GM23338 (cell line): ENCODE data around the gene POMT2. TPM values are rescaled to one million over a fixed set of nuclear protein-coding genes. Genes with fewer than 3 reads are reported as not detected.

Source experiments
- ATAC-seq: fragments of 200-7000 bp; cut with Tn5 transposase; 3 replicates; pipeline ENCODE4 v1.9.1; 2020
- DNase-seq: peaks from one replicate; pipeline ENCODE4 v3.0.0-alpha.2; 2015; ENCODE audit warnings: low spot score
- H2AFZ ChIP-seq: fragments of 200-600 bp; sonication (generic); 2 replicates; pipeline ENCODE4 v1.8.0; 2016; ENCODE audit warnings: antibody characterized with exemption, mild to moderate bottlenecking, moderate library complexity
- H3F3A ChIP-seq: fragments of 200-600 bp; sonication (generic); replicated peaks from 2 replicates; pipeline ENCODE4 v1.8.0; 2017; ENCODE audit warnings: antibody characterized with exemption, mixed run types, low read depth
- H3K27ac ChIP-seq: fragments of 200-600 bp; sonication (generic); 2 replicates; pipeline ENCODE4 v1.6.1; 2016; ENCODE audit warnings: low read depth
- H3K27me3 ChIP-seq: fragments of 200-600 bp; sonication (generic); 2 replicates; pipeline ENCODE4 v1.8.0; 2016; ENCODE audit warnings: mild to moderate bottlenecking, mixed run types, moderate library complexity; ENCODE audit not compliant: insufficient read depth
- H3K36me3 ChIP-seq: fragments of 200-600 bp; sonication (generic); 2 replicates; pipeline ENCODE4 v1.8.0; 2016; ENCODE audit warnings: mild to moderate bottlenecking; ENCODE audit not compliant: insufficient read depth
- H3K4me1 ChIP-seq: fragments of 200-600 bp; sonication (generic); 2 replicates; pipeline ENCODE4 v1.8.0; 2016; ENCODE audit warnings: mild to moderate bottlenecking, moderate library complexity; ENCODE audit not compliant: insufficient read depth
- H3K4me2 ChIP-seq: fragments of 200-600 bp; sonication (generic); 2 replicates; pipeline ENCODE4 v1.7.1; 2017; ENCODE audit warnings: mixed run types
- H3K4me3 ChIP-seq: fragments of 200-600 bp; sonication (generic); 2 replicates; pipeline ENCODE4 v1.6.1; 2016; ENCODE audit warnings: mixed run types
- H3K79me2 ChIP-seq: fragments of 200-600 bp; sonication (generic); replicated peaks from 2 replicates; pipeline ENCODE4 v1.8.0; 2017; ENCODE audit warnings: mild to moderate bottlenecking; ENCODE audit not compliant: insufficient read depth
- H3K9me2 ChIP-seq: fragments of 200-600 bp; sonication (generic); 2 replicates; pipeline ENCODE4 v1.8.0; 2017; ENCODE audit not compliant: insufficient read depth
- H4K20me1 ChIP-seq: fragments of 200-600 bp; sonication (generic); replicated peaks from 2 replicates; pipeline ENCODE4 v1.8.0; 2017; ENCODE audit warnings: mild to moderate bottlenecking; ENCODE audit not compliant: insufficient read depth
- H3K27ac Mint-ChIP-seq: 2 replicates; pipeline ENCODE4 v1.8.0; 2020; ENCODE audit warnings: inconsistent platforms, mild to moderate bottlenecking, moderate library complexity, mixed read lengths
- H3K27me3 Mint-ChIP-seq: 3 replicates; pipeline ENCODE4 v1.8.0; 2022; ENCODE audit warnings: low read depth, mild to moderate bottlenecking, moderate library complexity, mixed read lengths, inconsistent platforms; ENCODE audit not compliant: insufficient read depth, poor library complexity
- H3K36me3 Mint-ChIP-seq: 3 replicates; pipeline ENCODE4 v1.8.0; 2021; ENCODE audit warnings: low read depth, mild to moderate bottlenecking, inconsistent platforms, moderate library complexity, mixed read lengths
- H3K4me1 Mint-ChIP-seq: 3 replicates; pipeline ENCODE4 v1.8.0; 2020; ENCODE audit warnings: mild to moderate bottlenecking, inconsistent platforms, mixed read lengths
- H3K4me3 Mint-ChIP-seq: 3 replicates; pipeline ENCODE4 v1.8.0; 2021; ENCODE audit warnings: moderate library complexity, mild to moderate bottlenecking, inconsistent platforms, mixed read lengths
- H3K9me3 Mint-ChIP-seq: 3 replicates; pipeline ENCODE4 v1.8.0; 2020; ENCODE audit warnings: moderate library complexity, mild to moderate bottlenecking, inconsistent platforms, mixed read lengths
- CREB1 ChIP-seq: fragments of 250-450 bp; sonication (Bioruptor Pico); IDR thresholded peaks from 2 replicates; pipeline ENCODE4 v1.5.0; 2020; ENCODE audit warnings: low read depth, mild to moderate bottlenecking, moderate library complexity
- ETS1 ChIP-seq: IDR thresholded peaks from 2 replicates; pipeline ENCODE4 v1.6.1; 2016; ENCODE audit warnings: antibody characterized with exemption
- EZH2 ChIP-seq: fragments of 200-600 bp; sonication (generic); IDR thresholded peaks from one replicate; pipeline ENCODE4 v1.8.0; 2017; ENCODE audit warnings: antibody characterized with exemption, mild to moderate bottlenecking, low read depth; ENCODE audit not compliant: unreplicated experiment
- EZH2phosphoT487 ChIP-seq: fragments of 200-600 bp; sonication (generic); IDR thresholded peaks from one replicate; pipeline ENCODE4 v1.8.1; 2018; ENCODE audit warnings: antibody characterized with exemption; ENCODE audit not compliant: unreplicated experiment
- JUNB ChIP-seq: IDR thresholded peaks from one replicate; pipeline ENCODE4 v1.6.1; 2016; ENCODE audit warnings: antibody characterized with exemption; ENCODE audit not compliant: unreplicated experiment
- NANOG ChIP-seq: IDR thresholded peaks from 2 replicates; pipeline ENCODE4 v1.6.1; 2016; ENCODE audit warnings: antibody characterized with exemption, borderline replicate concordance
- POLR2AphosphoS5 ChIP-seq: IDR thresholded peaks from 2 replicates; pipeline ENCODE4 v1.6.1; 2016; ENCODE audit warnings: antibody characterized with exemption, low read depth
- REST ChIP-seq: IDR thresholded peaks from one replicate; pipeline ENCODE4 v1.6.1; 2018; ENCODE audit warnings: antibody characterized with exemption; ENCODE audit not compliant: unreplicated experiment
- STAT1 ChIP-seq: IDR thresholded peaks from one replicate; pipeline ENCODE4 v1.6.1; 2016; ENCODE audit warnings: antibody characterized with exemption; ENCODE audit not compliant: unreplicated experiment
- ZNF114 ChIP-seq: fragments of 250-450 bp; sonication (Bioruptor Pico); IDR thresholded peaks from 2 replicates; pipeline ENCODE4 v1.5.0; 2020; ENCODE audit warnings: mild to moderate bottlenecking, moderate library complexity
- ZNF331 ChIP-seq: fragments of 250-450 bp; sonication (Bioruptor Pico); IDR thresholded peaks from 2 replicates; pipeline ENCODE4 v1.5.0; 2020; ENCODE audit warnings: low read depth, mild to moderate bottlenecking, moderate library complexity
- ZNF462 ChIP-seq: fragments of 250-450 bp; sonication (Bioruptor Pico); IDR thresholded peaks from 2 replicates; pipeline ENCODE4 v1.5.0; 2020; ENCODE audit warnings: mild to moderate bottlenecking, moderate library complexity
- polyA plus RNA-seq: library from polyadenylated mRNA; unstranded; fragments of >200 nt; fragmentation: Nextera tagmentation; extraction: Ambion mirVana; gene quantifications from 2 replicates; pipeline ENCODE4 v1.2.1, GENCODE V29; 2016
- total RNA-seq: library from RNA; depleted of rRNA; stranded (reverse); fragments of >200 nt; shearing (Covaris generic); gene quantifications from 2 replicates; pipeline ENCODE4 v1.2.3, GENCODE V29; 2014
- TF ChIP-seq, protein P1 (sequence below), 2 experiments: fragments of 200-600 bp in 1 of 2; sonication (generic) in 1 of 2; conservative IDR thresholded peaks; 2 replicates each; pipeline versions ENCODE4 v1.5.1 to v1.6.1; 2016 to 2017; ENCODE audit warnings: antibody characterized with exemption in 2 of 2, low read depth in 2 of 2, mild to moderate bottlenecking in 2 of 2, moderate library complexity in 1 of 2

The POMT2 gene
- total and polyA plus RNA-seq, 2 experiments from 2014 or later: 24.3 to 29.9 TPM

GRCh38 chr14:77256694-77257093 is 64.0 kb downstream of the POMT2 start:
- Mint-ChIP-seq H3K36me3 (no peaks in the 10 kb centered on the region), H3K4me3 (no peak overlapping the region), H3K27ac (no peak overlapping the region), H3K4me1 (peaks cover 2% of the 10 kb centered on the region; the same call in 2 of the 3 replicates), H3K9me3 (no peaks in the 10 kb centered on the region), H3K27me3 (peaks cover 15% of the 10 kb centered on the region)
- Histone ChIP-seq H4K20me1 (no peaks in the 10 kb centered on the region), H3K79me2 (no peaks in the 10 kb centered on the region), H3K4me1 (no peaks in the 10 kb centered on the region), H3K27ac (no peak overlapping the region), H2AFZ (no peak overlapping the region), H3K4me3 (no peak overlapping the region), H3K4me2 (no peak overlapping the region), H3K27me3 (no peaks in the 10 kb centered on the region), H3K36me3 (no peaks in the 10 kb centered on the region), H3F3A (no peaks in the 10 kb centered on the region), H3K9me2 (no peaks in the 10 kb centered on the region)
- ATAC-seq: no peak
- DNase-seq: no peak
- TF ChIP-seq JUNB: no peak
- TF ChIP-seq REST: no peak
- TF ChIP-seq, protein P1, sequence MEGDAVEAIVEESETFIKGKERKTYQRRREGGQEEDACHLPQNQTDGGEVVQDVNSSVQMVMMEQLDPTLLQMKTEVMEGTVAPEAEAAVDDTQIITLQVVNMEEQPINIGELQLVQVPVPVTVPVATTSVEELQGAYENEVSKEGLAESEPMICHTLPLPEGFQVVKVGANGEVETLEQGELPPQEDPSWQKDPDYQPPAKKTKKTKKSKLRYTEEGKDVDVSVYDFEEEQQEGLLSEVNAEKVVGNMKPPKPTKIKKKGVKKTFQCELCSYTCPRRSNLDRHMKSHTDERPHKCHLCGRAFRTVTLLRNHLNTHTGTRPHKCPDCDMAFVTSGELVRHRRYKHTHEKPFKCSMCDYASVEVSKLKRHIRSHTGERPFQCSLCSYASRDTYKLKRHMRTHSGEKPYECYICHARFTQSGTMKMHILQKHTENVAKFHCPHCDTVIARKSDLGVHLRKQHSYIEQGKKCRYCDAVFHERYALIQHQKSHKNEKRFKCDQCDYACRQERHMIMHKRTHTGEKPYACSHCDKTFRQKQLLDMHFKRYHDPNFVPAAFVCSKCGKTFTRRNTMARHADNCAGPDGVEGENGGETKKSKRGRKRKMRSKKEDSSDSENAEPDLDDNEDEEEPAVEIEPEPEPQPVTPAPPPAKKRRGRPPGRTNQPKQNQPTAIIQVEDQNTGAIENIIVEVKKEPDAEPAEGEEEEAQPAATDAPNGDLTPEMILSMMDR (conservative IDR thresholded peaks at IDR 0.05; ENCODE audit: low read depth in 2 of 2): no peak
- no peak for TF ChIP-seq ZNF114 (CRISPR knock-in tag)
- no peak for TF ChIP-seq EZH2
- TF ChIP-seq NANOG: no peak
- no peak for TF ChIP-seq CREB1 (CRISPR knock-in tag)
- no peak for TF ChIP-seq POLR2AphosphoS5
- no peak for TF ChIP-seq ETS1
- TF ChIP-seq ZNF462 (CRISPR knock-in tag): no peak
- no peak for TF ChIP-seq STAT1
- TF ChIP-seq EZH2phosphoT487: no peak
- no peak for TF ChIP-seq ZNF331 (CRISPR knock-in tag)
